Activated T-helper 2 cell treated with anti-CD3 and anti-CD28 coated beads, Interferon-gamma antibody, Interleukin-2, Interleukin-4, amounts not matched to agents 10 μg/mL and 5 μg/mL and 100 μg/mL, durations not matched to agents 14 hours and 24 hours and 36 hours (primary cell): ENCODE data around the gene ST7. TPM values are rescaled to one million over a fixed set of nuclear protein-coding genes. Genes with fewer than 3 reads are reported as not detected.
"Not testable (repeated sequence)": the region's sequence is repeated elsewhere in the genome, so short reads cannot be mapped to it uniquely, and the experiment has no call there.

Source experiments
- DNase-seq: peaks from one replicate; pipeline ENCODE4 v3.0.0; 2021; ENCODE audit warnings: low spot score
- H3K27ac Mint-ChIP-seq: one replicate; pipeline ENCODE4 v1.8.0; 2021; ENCODE audit warnings: mixed read lengths
- H3K27me3 Mint-ChIP-seq: one replicate; pipeline ENCODE4 v1.8.0; 2021; ENCODE audit warnings: low read depth, mixed read lengths
- H3K36me3 Mint-ChIP-seq: one replicate; pipeline ENCODE4 v1.8.0; 2021; ENCODE audit warnings: low read depth, mixed read lengths
- H3K4me1 Mint-ChIP-seq: one replicate; pipeline ENCODE4 v1.8.0; 2021; ENCODE audit warnings: low read depth, mixed read lengths
- H3K4me3 Mint-ChIP-seq: one replicate; pipeline ENCODE4 v1.8.0; 2021; ENCODE audit warnings: low read depth, mild to moderate bottlenecking, moderate library complexity, mixed read lengths
- H3K9me3 Mint-ChIP-seq: one replicate; pipeline ENCODE4 v1.8.0; 2021; ENCODE audit warnings: mixed read lengths
- intact Hi-C: fragments of 100-400 bp; cut with micrococcal nuclease; formaldehyde crosslinking; loops from one replicate; pipeline ENCODE4 v1.15.1; 2023
- total RNA-seq: library from RNA; stranded (reverse); gene quantifications from 2 replicates; pipeline ENCODE4 v1.2.3, GENCODE V29; 2022

The ST7 gene
- total RNA-seq, 1 donor from 2014 or later = 8.0 TPM

DNA sequence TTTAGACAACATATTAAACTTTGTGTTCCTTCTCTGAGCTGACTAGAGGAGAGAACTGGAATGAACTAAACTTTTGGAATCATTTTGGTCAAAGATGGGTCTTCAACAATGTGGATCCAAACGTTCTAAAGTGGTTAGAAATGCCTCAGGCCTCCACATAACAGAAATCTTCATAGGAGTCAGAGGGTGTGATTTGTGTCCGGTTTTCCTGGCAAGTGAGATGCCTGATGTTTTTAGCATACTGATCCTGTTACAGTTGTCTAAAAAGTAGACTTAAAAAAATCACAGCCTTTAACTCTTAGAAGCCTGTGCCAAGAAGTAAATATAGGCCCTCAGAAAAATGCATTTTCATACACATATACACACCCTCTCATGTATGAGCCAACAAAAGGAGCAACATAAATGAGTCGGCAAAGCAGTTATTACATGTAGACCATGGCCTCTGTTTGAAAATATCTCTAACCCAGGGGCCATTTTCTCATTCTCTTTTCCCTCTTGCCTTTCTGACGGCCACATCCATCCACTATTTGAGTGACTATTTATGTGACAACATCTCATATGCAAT lies 64.5 kb downstream of the ST7 start:
- no peak for DNase-seq
- no peaks in the 10 kb centered on the region for H3K9me3 Mint-ChIP-seq
- no peak overlapping the region for H3K4me3 Mint-ChIP-seq
- no peak overlapping the region for H3K27ac Mint-ChIP-seq
- H3K36me3 Mint-ChIP-seq = no peaks in the 10 kb centered on the region
- peaks cover 7% of the 10 kb centered on the region for H3K27me3 Mint-ChIP-seq
- H3K4me1 Mint-ChIP-seq = peaks cover 30% of the 10 kb centered on the region
- intact Hi-C loops = loop anchor here (10.0 kb wide), 1 partner anchor 803 kb away; the partner anchor contains the start of gene TES

DNA sequence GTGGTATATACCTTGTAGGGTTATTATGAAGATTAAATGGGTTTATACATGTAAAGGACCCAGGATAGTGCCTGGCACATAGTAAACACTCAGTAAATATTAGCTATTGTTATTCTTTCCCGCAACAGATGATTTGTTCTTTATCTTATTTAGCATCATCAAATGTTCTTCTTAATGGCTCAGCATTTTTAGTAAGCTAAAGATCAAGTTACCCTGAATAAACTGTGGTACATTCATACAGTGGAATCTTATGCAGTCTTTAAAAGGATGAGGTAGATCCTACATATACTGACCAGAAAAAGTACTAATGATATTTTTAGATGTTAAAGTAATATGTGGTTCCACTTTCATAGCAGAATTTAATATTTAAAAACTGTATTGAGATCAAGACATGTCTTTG lies 65.4 kb downstream of the ST7 start:
- intact Hi-C loops = loop anchor here (10.0 kb wide), 1 partner anchor 804 kb away; the partner anchor contains the start of gene TES
- DNase-seq = no peak
- Mint-ChIP-seq H3K4me1 (peaks cover 34% of the 10 kb centered on the region), H3K27ac (no peak overlapping the region), H3K27me3 (peaks cover 9% of the 10 kb centered on the region), H3K4me3 (no peak overlapping the region), H3K9me3 (no peaks in the 10 kb centered on the region), H3K36me3 (no peaks in the 10 kb centered on the region)

DNA sequence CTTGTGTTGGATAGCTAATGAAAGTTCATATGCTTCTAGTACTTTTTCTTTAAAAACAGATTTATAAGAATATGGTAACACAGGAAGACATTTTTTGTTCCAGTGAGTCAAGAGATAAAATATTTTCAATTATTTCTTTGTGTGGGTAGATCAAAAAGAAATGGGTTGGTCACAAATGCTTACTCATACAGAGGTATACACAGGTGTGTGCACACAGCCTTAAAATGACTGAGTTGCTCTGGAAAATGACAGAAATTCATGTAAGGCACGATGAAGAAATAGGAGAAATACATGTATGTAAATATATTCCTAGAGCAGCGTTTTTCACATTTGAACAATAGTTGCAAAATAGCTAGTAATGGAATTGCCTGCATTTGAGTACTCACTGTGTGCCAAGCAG lies 66.0 kb downstream of the ST7 start:
- Mint-ChIP-seq H3K9me3 (no peaks in the 10 kb centered on the region), H3K36me3 (no peaks in the 10 kb centered on the region), H3K27ac (no peak overlapping the region), H3K4me3 (no peak overlapping the region), H3K27me3 (peaks cover 9% of the 10 kb centered on the region), H3K4me1 (peaks cover 31% of the 10 kb centered on the region)
- intact Hi-C loops = loop anchor here (10.0 kb wide), 1 partner anchor 804 kb away; the partner anchor contains the start of gene TES
- no peak for DNase-seq

DNA sequence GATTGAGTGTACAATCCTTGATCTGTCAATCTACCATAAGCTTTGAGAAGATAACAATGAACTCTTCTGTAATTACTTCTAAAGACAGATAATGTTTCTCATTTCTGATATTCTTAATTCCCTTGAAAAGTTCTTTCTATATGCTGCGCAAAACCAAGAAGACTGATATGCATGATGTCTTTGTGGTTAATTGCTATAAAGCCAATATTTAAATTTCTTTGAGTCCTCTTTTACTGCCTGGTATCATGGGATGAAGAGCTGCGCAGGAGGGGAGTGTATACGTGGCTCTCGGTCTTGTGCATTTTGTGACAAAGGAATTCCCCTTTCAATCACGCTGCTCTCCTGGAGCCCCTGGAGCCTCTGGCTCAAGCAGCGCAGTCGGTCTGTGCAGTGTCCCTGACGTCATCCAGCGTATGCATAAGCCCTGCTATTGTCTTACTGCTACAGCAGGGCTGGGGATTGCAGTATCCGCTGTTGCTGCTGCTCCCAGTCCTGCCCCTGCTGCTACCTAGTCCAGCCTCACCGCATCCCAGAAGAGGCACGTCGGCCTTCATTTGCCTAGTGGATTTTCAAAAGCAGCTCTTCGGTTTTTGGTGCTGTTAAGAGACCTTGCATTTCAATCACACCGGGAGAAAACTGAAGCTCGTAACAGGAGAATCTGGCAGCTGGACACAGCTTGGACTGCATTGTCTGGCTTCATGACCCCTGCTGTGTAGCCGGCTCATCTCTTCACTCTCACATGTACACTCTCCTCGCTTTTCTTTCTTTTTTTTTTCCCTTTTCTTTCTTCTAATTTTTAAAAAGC lies 66.7 kb downstream of the ST7 start:
- Mint-ChIP-seq H3K27ac (no peak overlapping the region), H3K36me3 (no peaks in the 10 kb centered on the region), H3K4me3 (no peak overlapping the region), H3K9me3 (no peaks in the 10 kb centered on the region), H3K27me3 (peaks cover 9% of the 10 kb centered on the region), H3K4me1 (peaks cover 28% of the 10 kb centered on the region)
- no peak for DNase-seq
- intact Hi-C loops = loop anchor here (10.0 kb wide), 1 partner anchor 805 kb away; the partner anchor contains the start of gene TES

- DNase-seq = no peak
- Mint-ChIP-seq H3K36me3 (no peaks in the 10 kb centered on the region), H3K27me3 (peaks cover 9% of the 10 kb centered on the region), H3K4me3 (no peak overlapping the region), H3K9me3 (no peaks in the 10 kb centered on the region), H3K4me1 (peaks cover 23% of the 10 kb centered on the region), H3K27ac (no peak overlapping the region)
- intact Hi-C loops = no loop called here
Measured at GRCh38 chr7:117020591-117020973, 67.3 kb downstream of the ST7 start.

GRCh38 chr7:117021366-117021765 lies 68.1 kb downstream of the ST7 start:
- H3K9me3 Mint-ChIP-seq = no peaks in the 10 kb centered on the region
- no peak for DNase-seq
- H3K4me3 Mint-ChIP-seq = no peak overlapping the region
- H3K27ac Mint-ChIP-seq = no peak overlapping the region
- intact Hi-C loops = no loop called here
- H3K36me3 Mint-ChIP-seq = no peaks in the 10 kb centered on the region
- peaks cover 17% of the 10 kb centered on the region for H3K4me1 Mint-ChIP-seq
- H3K27me3 Mint-ChIP-seq = peaks cover 9% of the 10 kb centered on the region

DNA sequence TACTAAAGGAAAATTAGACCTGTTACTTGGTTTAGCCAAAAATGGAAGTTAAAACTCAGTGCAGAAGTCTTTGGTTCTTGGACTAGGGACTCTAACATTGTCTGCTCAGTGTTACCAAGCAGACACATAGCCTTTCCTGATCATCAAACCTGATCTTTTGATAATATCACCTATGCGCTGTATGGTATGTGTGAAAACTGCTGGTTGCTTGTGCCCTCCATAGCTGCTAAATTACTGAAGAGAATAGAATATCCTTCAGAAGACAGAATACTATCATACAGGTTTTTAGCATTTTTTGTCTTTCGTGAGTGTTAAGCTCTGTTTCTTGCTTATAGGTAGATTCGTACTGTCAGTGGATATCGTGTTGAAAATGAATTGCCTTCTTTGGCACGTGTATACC lies 68.7 kb downstream of the ST7 start:
- peaks cover 16% of the 10 kb centered on the region for H3K4me1 Mint-ChIP-seq
- H3K4me3 Mint-ChIP-seq = no peak overlapping the region
- no peaks in the 10 kb centered on the region for H3K36me3 Mint-ChIP-seq
- peaks cover 8% of the 10 kb centered on the region for H3K27me3 Mint-ChIP-seq
- no peak overlapping the region for H3K27ac Mint-ChIP-seq
- no peaks in the 10 kb centered on the region for H3K9me3 Mint-ChIP-seq
- intact Hi-C loops = no loop called here
- no peak for DNase-seq

DNA sequence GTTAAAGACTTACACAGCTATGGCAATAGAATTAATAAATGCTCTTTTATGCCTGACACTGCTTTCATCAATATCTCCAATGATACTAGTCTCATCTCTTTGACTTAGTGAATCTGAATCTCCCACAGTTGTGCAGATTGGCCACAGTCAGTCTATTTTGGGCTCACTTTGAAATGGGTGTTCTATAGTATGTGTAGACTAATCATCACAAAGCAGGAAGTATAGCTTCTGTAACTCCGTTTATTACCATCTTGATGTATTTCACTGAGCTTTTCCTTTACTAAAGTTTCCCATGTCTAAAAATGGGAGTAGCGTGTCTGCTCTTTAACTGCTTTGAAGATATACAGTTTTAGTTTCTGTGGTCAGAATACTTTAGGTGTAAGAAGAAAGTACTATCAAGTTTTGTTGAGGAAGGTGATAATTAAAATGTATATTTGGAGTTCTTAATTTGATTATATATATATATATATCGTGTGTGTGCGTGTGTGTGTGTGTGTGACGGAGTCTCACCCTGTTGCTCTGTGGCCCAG lies 70.1 kb downstream of the ST7 start:
- DNase-seq = no peak
- H3K27me3 Mint-ChIP-seq = peaks cover 3% of the 10 kb centered on the region
- H3K4me3 Mint-ChIP-seq = no peak overlapping the region
- H3K27ac Mint-ChIP-seq = no peak overlapping the region
- no peaks in the 10 kb centered on the region for H3K36me3 Mint-ChIP-seq
- H3K4me1 Mint-ChIP-seq = peaks cover 9% of the 10 kb centered on the region
- intact Hi-C loops = no loop called here
- H3K9me3 Mint-ChIP-seq = no peaks in the 10 kb centered on the region

DNA sequence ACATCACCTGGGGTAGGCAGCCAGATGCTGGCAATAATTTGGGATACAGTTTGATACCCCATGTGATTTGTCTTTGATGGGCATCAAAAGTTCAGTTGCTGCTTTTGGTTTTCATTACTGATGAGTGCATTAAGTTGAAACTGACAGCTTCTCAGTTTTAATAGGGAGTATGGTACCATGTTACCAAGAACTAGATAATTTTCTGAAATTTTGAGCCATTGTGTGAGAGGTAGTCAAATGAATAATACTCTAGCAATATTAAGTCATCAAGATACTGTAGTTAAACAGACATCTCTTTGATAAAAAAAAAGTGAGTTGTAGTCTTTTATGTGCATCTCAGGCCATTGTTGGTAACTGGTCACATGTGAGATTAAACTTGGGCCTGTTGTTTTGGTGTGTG lies 71.5 kb downstream of the ST7 start:
- Mint-ChIP-seq H3K9me3 (no peaks in the 10 kb centered on the region), H3K27ac (no peak overlapping the region), H3K4me3 (no peak overlapping the region), H3K27me3 (peaks cover 3% of the 10 kb centered on the region), H3K36me3 (no peaks in the 10 kb centered on the region), H3K4me1 (peaks cover 8% of the 10 kb centered on the region)
- intact Hi-C loops = no loop called here
- DNase-seq = no peak

DNA sequence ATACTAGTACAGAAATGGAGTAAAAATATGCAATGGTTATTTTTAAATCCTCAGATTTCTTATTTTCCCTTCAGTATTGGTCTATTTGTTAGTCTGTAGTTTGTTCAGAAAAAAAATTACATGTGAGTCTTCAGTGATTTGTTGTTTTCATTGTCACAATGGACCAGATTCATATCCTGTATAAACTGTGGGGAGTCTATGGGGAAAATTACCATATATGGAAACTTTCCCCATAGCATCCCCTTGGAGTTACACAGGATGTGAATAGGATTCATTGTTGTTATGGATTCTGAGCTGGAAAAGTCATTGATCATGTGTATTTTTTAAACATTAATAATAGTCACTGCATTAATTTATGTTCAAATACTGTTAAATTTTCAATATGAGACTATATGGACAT lies 72.6 kb downstream of the ST7 start:
- no peak for DNase-seq
- H3K4me1 Mint-ChIP-seq = peaks cover 8% of the 10 kb centered on the region
- peaks cover 3% of the 10 kb centered on the region for H3K27me3 Mint-ChIP-seq
- H3K36me3 Mint-ChIP-seq = no peaks in the 10 kb centered on the region
- peaks cover 5% of the 10 kb centered on the region for H3K9me3 Mint-ChIP-seq
- intact Hi-C loops = no loop called here
- no peak overlapping the region for H3K4me3 Mint-ChIP-seq
- H3K27ac Mint-ChIP-seq = no peak overlapping the region

- H3K27ac Mint-ChIP-seq, H3K27me3 Mint-ChIP-seq, H3K9me3 Mint-ChIP-seq, H3K4me3 Mint-ChIP-seq, DNase-seq, H3K4me1 Mint-ChIP-seq, intact Hi-C loops, H3K36me3 Mint-ChIP-seq: not testable (repeated sequence)
Measured at GRCh38 chr7:117030346-117030745, 77.0 kb downstream of the ST7 start.

DNA sequence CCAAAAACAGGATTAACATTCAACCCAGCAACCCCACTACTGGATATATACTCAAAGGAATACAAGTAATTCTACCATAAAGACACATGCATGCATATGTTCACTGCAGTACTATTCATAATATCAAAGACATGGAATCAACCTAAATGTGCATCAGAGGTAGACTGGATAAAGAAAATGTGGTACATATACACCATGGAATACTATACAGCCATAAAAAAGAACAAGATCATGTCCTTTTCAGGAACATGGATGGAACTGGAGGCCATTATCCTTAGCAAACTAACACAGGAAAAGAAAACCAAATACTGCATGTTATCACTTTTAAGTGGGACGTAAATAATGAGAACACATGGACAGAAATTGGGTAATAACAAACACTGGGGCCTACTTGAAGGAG lies 77.5 kb downstream of the ST7 start:
- H3K27me3 Mint-ChIP-seq, H3K4me1 Mint-ChIP-seq, H3K4me3 Mint-ChIP-seq, H3K27ac Mint-ChIP-seq, H3K36me3 Mint-ChIP-seq, H3K9me3 Mint-ChIP-seq, DNase-seq, intact Hi-C loops: not testable (repeated sequence)

DNA sequence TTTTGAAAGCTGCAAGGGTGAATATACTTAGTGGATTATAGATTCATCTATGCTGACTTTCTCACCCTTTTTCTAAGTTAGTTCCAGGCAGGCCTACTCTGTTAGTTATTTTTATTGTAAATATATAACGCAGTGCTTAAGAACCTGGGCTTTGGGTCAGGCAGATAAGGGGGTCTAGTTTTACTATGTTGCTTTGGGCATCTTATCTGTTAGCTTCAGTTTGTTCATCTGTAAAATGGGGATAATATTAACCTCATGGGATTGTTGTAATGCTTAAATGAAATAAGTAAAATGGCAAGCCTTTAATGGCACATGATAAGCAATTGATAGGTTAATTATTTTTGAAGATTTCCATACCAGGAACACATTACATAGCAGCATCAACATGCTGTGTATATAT lies 79.5 kb downstream of the ST7 start:
- peaks cover 7% of the 10 kb centered on the region for H3K9me3 Mint-ChIP-seq
- no peak for DNase-seq
- H3K4me1 Mint-ChIP-seq = peaks cover 2% of the 10 kb centered on the region
- H3K36me3 Mint-ChIP-seq = no peaks in the 10 kb centered on the region
- no peak overlapping the region for H3K27ac Mint-ChIP-seq
- H3K27me3 Mint-ChIP-seq = peaks cover 10% of the 10 kb centered on the region
- intact Hi-C loops = no loop called here
- no peak overlapping the region for H3K4me3 Mint-ChIP-seq
